Measurements from ENCODE around the gene FANCF. TPM values are rescaled to one million over a fixed set of nuclear protein-coding genes. Genes with fewer than 3 reads are reported as not detected.

The FANCF gene
- total RNA-seq, 2 experiments from 2014 or later = 18.4 to 22.2 TPM

DNA sequence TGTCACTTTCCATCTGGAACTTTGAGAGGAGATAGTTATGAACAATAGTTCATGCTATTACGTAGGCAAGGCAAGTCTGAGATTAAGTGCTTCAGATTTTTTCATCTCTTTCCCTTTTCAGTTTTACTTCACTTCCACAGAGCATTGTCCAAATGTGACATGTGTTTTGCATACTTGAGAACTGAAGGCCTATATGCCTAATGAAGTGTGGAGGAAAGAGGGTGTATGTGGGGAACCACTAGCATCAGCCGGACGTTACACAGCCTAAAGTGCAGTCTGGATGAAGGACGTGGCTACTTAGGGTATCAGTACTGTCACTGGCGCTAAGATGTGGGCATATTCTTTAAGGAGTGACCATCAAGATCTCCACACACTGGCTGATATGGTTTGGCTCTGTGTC, 26.2 kb downstream of the FANCF start:
- H3K4me1 ChIP-seq (ENCODE audit: insufficient read depth, low read length, poor library complexity, severe bottlenecking) = no peaks in the 10 kb centered on the region
- no peaks in the 10 kb centered on the region for H3K9me2 ChIP-seq (ENCODE audit: insufficient read depth, low read length)
- no peaks in the 10 kb centered on the region for H3K36me3 ChIP-seq (ENCODE audit: insufficient read depth, low read length)
- H3K79me2 ChIP-seq (ENCODE audit: insufficient read depth, low read depth, low read length) = no peaks in the 10 kb centered on the region
- no peak overlapping the region for H3K4me3 ChIP-seq (ENCODE audit: low read depth, low read length, poor library complexity, severe bottlenecking)
- no peak overlapping the region for H3K4me2 ChIP-seq (ENCODE audit: low read length)
- no TSS peak for BruUV-seq (replicated peaks)
- ChIA-PET CTCF (ENCODE audit: unreplicated experiment) (no interaction called here), POLR2A (no interaction called here)
- no peak overlapping the region for H3K27ac ChIP-seq (ENCODE audit: low read depth, low read length, poor library complexity, severe bottlenecking)
- no peak overlapping the region for H2AFZ ChIP-seq (ENCODE audit: low read length)
- no peaks in the 10 kb centered on the region for H4K20me1 ChIP-seq (ENCODE audit: insufficient read depth, low read length)
- no peak for DNase-seq (ENCODE audit: low spot score)
- TF ChIP-seq, protein P1, sequence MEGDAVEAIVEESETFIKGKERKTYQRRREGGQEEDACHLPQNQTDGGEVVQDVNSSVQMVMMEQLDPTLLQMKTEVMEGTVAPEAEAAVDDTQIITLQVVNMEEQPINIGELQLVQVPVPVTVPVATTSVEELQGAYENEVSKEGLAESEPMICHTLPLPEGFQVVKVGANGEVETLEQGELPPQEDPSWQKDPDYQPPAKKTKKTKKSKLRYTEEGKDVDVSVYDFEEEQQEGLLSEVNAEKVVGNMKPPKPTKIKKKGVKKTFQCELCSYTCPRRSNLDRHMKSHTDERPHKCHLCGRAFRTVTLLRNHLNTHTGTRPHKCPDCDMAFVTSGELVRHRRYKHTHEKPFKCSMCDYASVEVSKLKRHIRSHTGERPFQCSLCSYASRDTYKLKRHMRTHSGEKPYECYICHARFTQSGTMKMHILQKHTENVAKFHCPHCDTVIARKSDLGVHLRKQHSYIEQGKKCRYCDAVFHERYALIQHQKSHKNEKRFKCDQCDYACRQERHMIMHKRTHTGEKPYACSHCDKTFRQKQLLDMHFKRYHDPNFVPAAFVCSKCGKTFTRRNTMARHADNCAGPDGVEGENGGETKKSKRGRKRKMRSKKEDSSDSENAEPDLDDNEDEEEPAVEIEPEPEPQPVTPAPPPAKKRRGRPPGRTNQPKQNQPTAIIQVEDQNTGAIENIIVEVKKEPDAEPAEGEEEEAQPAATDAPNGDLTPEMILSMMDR (conservative IDR thresholded peaks at IDR 0.05; ENCODE audit: low read length) = no peak
- TF ChIP-seq EZH2phosphoT487 (IDR thresholded peaks at IDR 0.05; ENCODE audit: borderline replicate concordance, low read depth, low read length) = no peak
- no peaks in the 10 kb centered on the region for H3K9me3 ChIP-seq (ENCODE audit: low read length)
- intact Hi-C loops (cut with micrococcal nuclease; ENCODE audit: unreplicated experiment) = no loop called here

DNA sequence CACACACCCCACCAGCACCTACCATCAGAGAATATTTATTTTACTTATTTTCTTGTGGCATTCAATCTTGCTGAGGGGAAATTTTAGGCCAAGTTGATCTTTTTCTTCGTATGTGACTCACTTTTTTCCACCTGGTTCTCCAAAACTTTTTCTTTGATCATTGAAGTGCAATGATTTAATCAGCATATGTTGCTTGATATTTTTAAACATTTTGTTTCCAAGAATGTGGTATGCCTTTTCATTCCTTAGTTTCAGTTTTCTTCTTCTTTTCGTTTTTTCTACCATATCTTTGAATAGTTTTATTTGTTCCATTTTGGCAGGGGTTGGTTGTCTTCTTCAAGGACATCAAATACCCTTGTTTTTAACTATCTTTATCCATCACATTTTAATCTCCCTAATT, 28.6 kb downstream of the FANCF start:
- Histone ChIP-seq H3K9me2 (ENCODE audit: insufficient read depth, low read length) (no peaks in the 10 kb centered on the region), H3K4me3 (ENCODE audit: low read depth, low read length, poor library complexity, severe bottlenecking) (no peak overlapping the region), H2AFZ (ENCODE audit: low read length) (no peak overlapping the region), H3K79me2 (ENCODE audit: insufficient read depth, low read depth, low read length) (no peaks in the 10 kb centered on the region), H3K4me1 (ENCODE audit: insufficient read depth, low read length, poor library complexity, severe bottlenecking) (no peaks in the 10 kb centered on the region), H3K9me3 (ENCODE audit: low read length) (no peaks in the 10 kb centered on the region), H4K20me1 (ENCODE audit: insufficient read depth, low read length) (no peaks in the 10 kb centered on the region), H3K4me2 (ENCODE audit: low read length) (no peak overlapping the region), H3K27ac (ENCODE audit: low read depth, low read length, poor library complexity, severe bottlenecking) (no peak overlapping the region), H3K36me3 (ENCODE audit: insufficient read depth, low read length) (no peaks in the 10 kb centered on the region)
- intact Hi-C loops (cut with micrococcal nuclease; ENCODE audit: unreplicated experiment) = no loop called here
- no peak for DNase-seq (ENCODE audit: low spot score)
- BruUV-seq (replicated peaks) = no TSS peak
- TF ChIP-seq, protein P1 (conservative IDR thresholded peaks at IDR 0.05; ENCODE audit: low read length) = no peak
- no peak for TF ChIP-seq EZH2phosphoT487 (IDR thresholded peaks at IDR 0.05; ENCODE audit: borderline replicate concordance, low read depth, low read length)
- ChIA-PET POLR2A (no interaction called here), CTCF (ENCODE audit: unreplicated experiment) (no interaction called here)

DNA sequence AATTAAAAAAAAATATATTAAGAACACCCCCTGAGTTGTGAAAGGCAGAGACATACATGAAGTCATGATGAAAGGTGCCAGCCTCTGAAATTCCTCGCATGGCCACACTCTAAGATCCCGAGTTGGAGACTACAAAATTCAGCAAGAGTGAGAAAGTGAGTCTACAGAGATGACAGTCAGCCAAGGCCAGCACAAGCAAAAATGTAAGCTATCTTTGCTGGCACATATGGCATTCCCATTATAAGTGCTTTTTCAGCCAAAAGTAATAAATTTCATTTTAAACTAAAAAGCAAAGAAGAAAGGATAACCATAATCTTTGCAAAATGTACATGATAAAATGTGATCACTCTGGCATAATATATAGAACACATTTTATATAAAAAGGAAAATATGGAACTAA, 40.6 kb downstream of the FANCF start:
- no peak for DNase-seq (ENCODE audit: low spot score)
- Histone ChIP-seq H4K20me1 (ENCODE audit: insufficient read depth, low read length) (no peaks in the 10 kb centered on the region), H3K9me3 (ENCODE audit: low read length) (no peaks in the 10 kb centered on the region), H3K27ac (ENCODE audit: low read depth, low read length, poor library complexity, severe bottlenecking) (no peak overlapping the region), H3K79me2 (ENCODE audit: insufficient read depth, low read depth, low read length) (no peaks in the 10 kb centered on the region), H3K4me1 (ENCODE audit: insufficient read depth, low read length, poor library complexity, severe bottlenecking) (no peaks in the 10 kb centered on the region), H3K36me3 (ENCODE audit: insufficient read depth, low read length) (no peaks in the 10 kb centered on the region), H2AFZ (ENCODE audit: low read length) (no peak overlapping the region), H3K4me2 (ENCODE audit: low read length) (no peak overlapping the region), H3K4me3 (ENCODE audit: low read depth, low read length, poor library complexity, severe bottlenecking) (no peak overlapping the region), H3K9me2 (ENCODE audit: insufficient read depth, low read length) (no peaks in the 10 kb centered on the region)
- ChIA-PET POLR2A (no interaction called here), CTCF (ENCODE audit: unreplicated experiment) (no interaction called here)
- intact Hi-C loops (cut with micrococcal nuclease; ENCODE audit: unreplicated experiment) = no loop called here
- TF ChIP-seq, protein P1 (conservative IDR thresholded peaks at IDR 0.05; ENCODE audit: low read length) = no peak
- no peak for TF ChIP-seq EZH2phosphoT487 (IDR thresholded peaks at IDR 0.05; ENCODE audit: borderline replicate concordance, low read depth, low read length)
- no TSS peak for BruUV-seq (replicated peaks)

Data from OCI-LY7 (cell line).